IMR-90 (cell line): Measurements from ENCODE around the gene ACOXL. TPM values are rescaled to one million over a fixed set of nuclear protein-coding genes. Genes with fewer than 3 reads are reported as not detected.

Experiments
- ATAC-seq: fragments of 200-7000 bp; cut with Tn5 transposase; 2 replicates; pipeline ENCODE4 v1.9.1; 2020; ENCODE audit warnings: low read depth, mild to moderate bottlenecking, moderate library complexity
- BruUV-seq: library from RNA; stranded (reverse); fragments of 400-500 nt; replicated peaks from 2 replicates; lab custom pipeline; 2021; lab: Mats Ljungman, UMichigan
- CTCF ChIA-PET: fragments of 300-600 bp; formaldehyde crosslinking; extraction: SDS; loops from one replicate; lab custom pipeline; 2021; ENCODE audit warnings: antibody characterized with exemption; lab: Yijun Ruan, JAX
- POLR2A ChIA-PET: fragments of 300-600 bp; sonication (Branson Sonifier 250); formaldehyde crosslinking; loops from one replicate; lab custom pipeline; 2022; ENCODE audit warnings: antibody characterized with exemption; ENCODE audit not compliant: unreplicated experiment; lab: Charles Lee
- DNase-seq: peaks from one replicate; pipeline ENCODE4 v3.0.0; 2013
- H2AFZ ChIP-seq: replicated peaks from 2 replicates; pipeline ENCODE3; 2013; ENCODE audit warnings: low read length, mild to moderate bottlenecking; ENCODE audit not compliant: poor library complexity
- H2AK5ac ChIP-seq: 2 replicates; pipeline ENCODE4 v1.6.1; 2013; ENCODE audit warnings: low read depth, low read length, inconsistent platforms
- H2AK9ac ChIP-seq: replicated peaks from 2 replicates; pipeline ENCODE3; 2013; ENCODE audit warnings: mild to moderate bottlenecking, low read depth, low read length, moderate library complexity; ENCODE audit not compliant: poor library complexity
- H2BK120ac ChIP-seq: 2 replicates; pipeline ENCODE4 v1.6.1; 2013; ENCODE audit warnings: low read depth, low read length, inconsistent platforms
- H2BK15ac ChIP-seq: 3 replicates; pipeline ENCODE4 v1.6.1; 2013; ENCODE audit warnings: low read depth, low read length, inconsistent platforms
- H2BK20ac ChIP-seq: 2 replicates; pipeline ENCODE4 v1.6.1; 2013; ENCODE audit warnings: low read depth, mild to moderate bottlenecking, inconsistent platforms, low read length, moderate library complexity
- H2BK5ac ChIP-seq: 2 replicates; pipeline ENCODE4 v1.6.1; 2013; ENCODE audit warnings: mild to moderate bottlenecking, low read depth, low read length, inconsistent platforms; ENCODE audit not compliant: poor library complexity, severe bottlenecking
- H3K14ac ChIP-seq: replicated peaks from 2 replicates; pipeline ENCODE4 v1.6.1; 2013; ENCODE audit warnings: low read depth, low read length, inconsistent platforms
- H3K18ac ChIP-seq: 2 replicates; pipeline ENCODE4 v1.6.1; 2013; ENCODE audit warnings: low read depth, low read length, control low read depth
- H3K23ac ChIP-seq: 2 replicates; pipeline ENCODE4 v1.6.1; 2013; ENCODE audit warnings: low read depth, low read length, inconsistent platforms
- H3K27ac ChIP-seq: 2 replicates; pipeline ENCODE4 v1.5.1; 2013; ENCODE audit warnings: mild to moderate bottlenecking, control low read depth, low read length; ENCODE audit not compliant: insufficient read depth
- H3K27me3 ChIP-seq: 2 replicates; pipeline ENCODE4 v1.6.1; 2013; ENCODE audit warnings: low read length; ENCODE audit not compliant: control insufficient read depth, insufficient read depth
- H3K36me3 ChIP-seq: 2 replicates; pipeline ENCODE4 v1.6.1; 2013; ENCODE audit warnings: low read length, mixed read lengths; ENCODE audit not compliant: control insufficient read depth, insufficient read depth
- H3K4ac ChIP-seq: 2 replicates; pipeline ENCODE4 v1.6.1; 2013; ENCODE audit warnings: low read depth, low read length, inconsistent platforms
- H3K4me1 ChIP-seq: 2 replicates; pipeline ENCODE4 v1.6.1; 2013; ENCODE audit warnings: low read length, mixed read lengths; ENCODE audit not compliant: control insufficient read depth, insufficient read depth
- H3K4me2 ChIP-seq: 2 replicates; pipeline ENCODE4 v1.6.1; 2013; ENCODE audit warnings: low read depth, mild to moderate bottlenecking, control low read depth, low read length, moderate library complexity
- H3K4me3 ChIP-seq: 2 replicates; pipeline ENCODE4 v1.5.1; 2013; ENCODE audit warnings: low read depth, mild to moderate bottlenecking, control low read depth, low read length, moderate library complexity; ENCODE audit not compliant: insufficient read depth
- H3K56ac ChIP-seq: 2 replicates; pipeline ENCODE4 v1.6.1; 2013; ENCODE audit warnings: low read length, inconsistent platforms; ENCODE audit not compliant: insufficient read depth; ENCODE audit errors: extremely low read depth
- H3K79me1 ChIP-seq, 2 experiments: 2 replicates each; pipeline ENCODE4 v1.6.1; 2013; ENCODE audit warnings: low read length in 2 of 2, inconsistent platforms in 1 of 2, low read depth in 1 of 2
- H3K9ac ChIP-seq: 2 replicates; pipeline ENCODE4 v1.6.1; 2013; ENCODE audit warnings: low read depth, low read length, control low read depth
- H3K9me1 ChIP-seq: 2 replicates; pipeline ENCODE4 v1.6.1; 2013; ENCODE audit warnings: low read length, inconsistent platforms; ENCODE audit not compliant: insufficient read depth
- H3K9me3 ChIP-seq: 2 replicates; pipeline ENCODE4 v1.6.1; 2013; ENCODE audit warnings: low read length; ENCODE audit not compliant: control insufficient read depth, insufficient read depth
- H4K20me1 ChIP-seq: 2 replicates; pipeline ENCODE4 v1.6.1; 2013; ENCODE audit warnings: low read length, inconsistent platforms; ENCODE audit not compliant: insufficient read depth
- H4K5ac ChIP-seq: 2 replicates; pipeline ENCODE4 v1.6.1; 2013; ENCODE audit warnings: mild to moderate bottlenecking, low read depth, low read length, control low read depth
- H4K8ac ChIP-seq, 2 experiments: 2 replicates each; pipeline ENCODE4 v1.6.1; 2013; ENCODE audit warnings: low read depth in 2 of 2, low read length in 2 of 2, control low read depth in 1 of 2, inconsistent platforms in 1 of 2
- H4K91ac ChIP-seq: 2 replicates; pipeline ENCODE4 v1.6.1; 2013; ENCODE audit warnings: low read depth, low read length, inconsistent platforms; ENCODE audit not compliant: insufficient read depth
- CHD1 ChIP-seq: IDR thresholded peaks from 2 replicates; pipeline ENCODE4 v1.6.1; 2012; ENCODE audit warnings: low read depth, low read length, improper control_type of control experiment
- FOS ChIP-seq: fragments of 150-350 bp; IDR thresholded peaks from 2 replicates; pipeline ENCODE4 v1.6.1; 2016; ENCODE audit warnings: low read depth, low read length
- MXI1 ChIP-seq: IDR thresholded peaks from 2 replicates; pipeline ENCODE4 v1.6.1; 2012; ENCODE audit warnings: low read depth, mild to moderate bottlenecking, low read length, moderate library complexity, borderline replicate concordance
- NFE2L2 ChIP-seq: fragments of 150-350 bp; IDR thresholded peaks from 2 replicates; pipeline ENCODE4 v1.6.1; 2016; ENCODE audit warnings: low read depth, mild to moderate bottlenecking, low read length
- RCOR1 ChIP-seq: IDR thresholded peaks from 2 replicates; pipeline ENCODE4 v1.6.1; 2012; ENCODE audit warnings: mild to moderate bottlenecking, low read length, improper control_type of control experiment; ENCODE audit not compliant: insufficient replicate concordance
- RFX5 ChIP-seq: IDR thresholded peaks from 2 replicates; pipeline ENCODE4 v1.8.0; 2012; ENCODE audit warnings: low read depth, mild to moderate bottlenecking, low read length, moderate library complexity
- WGBS, 2 experiments: methylation state at CpG; one replicate each; pipeline versions ENCODE4 v1.1.5 to v1.1.7; 2013; ENCODE audit warnings: missing lambda C conversion rate in 2 of 2; ENCODE audit not compliant: insufficient read length in 1 of 2; ENCODE audit errors: extremely low coverage in 2 of 2; 5-methylcytosine and 5-hydroxymethylcytosine counted together
- dilution Hi-C: fragments of 300-500 bp; cut with HindIII; formaldehyde crosslinking; loops from one replicate; pipeline ENCODE4 v1.14.3; 2018; ENCODE audit warnings: low sequenced_read_pairs; ENCODE audit not compliant: unreplicated experiment
- in situ Hi-C: fragments of 300-500 bp; cut with MboI; formaldehyde crosslinking; loops from 3 replicates; pipeline ENCODE4 v1.14.3; 2019; ENCODE audit warnings: low sequenced_read_pairs, inconsistent platforms, mixed read lengths
- intact Hi-C: fragments of 100-400 bp; cut with micrococcal nuclease; formaldehyde crosslinking; loops from 2 replicates; pipeline ENCODE4 v1.10.0; 2022
- polyA plus RNA-seq, 3 experiments: library from polyadenylated mRNA; depleted of rRNA; stranded (reverse); fragments of >200 nt; gene quantifications; 2 replicates each; pipeline ENCODE4 v1.2.3, GENCODE V29; 2012; ENCODE audit warnings: low replicate concordance in 1 of 3
- total RNA-seq: library from RNA; depleted of rRNA; stranded (reverse); fragments of >200 nt; gene quantifications from 2 replicates; pipeline ENCODE4 v1.2.3, GENCODE V29; 2012

Gene ACOXL
- total and polyA plus RNA-seq, 2 of the 4 experiments (the other 2 are of a cell fraction) = not detected

- H4K5ac ChIP-seq = no peak overlapping the region
- H2BK15ac ChIP-seq = no peak overlapping the region
- H3K4me2 ChIP-seq = no peak overlapping the region
- H2BK120ac ChIP-seq = no peak overlapping the region
- TF ChIP-seq CHD1 (no peak), FOS (no peak), RFX5 (no peak), RCOR1 (no peak), MXI1 (no peak), NFE2L2 (no peak)
- no peak overlapping the region for H2AK9ac ChIP-seq
- no peak overlapping the region for H3K4me3 ChIP-seq
- BruUV-seq = no TSS peak
- H2BK20ac ChIP-seq = no peak overlapping the region
- in situ Hi-C loops (no loop called here), intact Hi-C loops (no loop called here), dilution Hi-C loops (no loop called here)
- no peak overlapping the region for H4K91ac ChIP-seq
- ATAC-seq = no peak
- no peak overlapping the region for H2BK5ac ChIP-seq
- WGBS, 2 experiments = no CpG with 5 or more reads among the region's 4 CpGs
- H3K56ac ChIP-seq = no peak overlapping the region
- H3K9ac ChIP-seq = no peak overlapping the region
- no peak overlapping the region for H3K18ac ChIP-seq
- no peak for DNase-seq
- CTCF ChIA-PET = no interaction called here
- POLR2A ChIA-PET = no interaction called here
- no peak overlapping the region for H3K23ac ChIP-seq
- no peak overlapping the region for H3K27ac ChIP-seq
- no peaks in the 10 kb centered on the region for H3K9me3 ChIP-seq
- no peaks in the 10 kb centered on the region for H3K4me1 ChIP-seq
- peaks cover 31% of the 10 kb centered on the region for H3K27me3 ChIP-seq
- H3K9me1 ChIP-seq = no peaks in the 10 kb centered on the region
- no peaks in the 10 kb centered on the region for H4K20me1 ChIP-seq
- H4K8ac ChIP-seq = no peak overlapping the region
- no peak overlapping the region for H2AK5ac ChIP-seq
- H3K36me3 ChIP-seq = no peaks in the 10 kb centered on the region
- no peak overlapping the region for H3K4ac ChIP-seq
- no peak overlapping the region for H3K14ac ChIP-seq
- H3K79me1 ChIP-seq = no peaks in the 10 kb centered on the region
- H2AFZ ChIP-seq = no peak overlapping the region
These were observed 14.6 kb upstream of the ACOXL start for GRCh38 chr2:110717734-110718133.
